NOMO-1 (cell line): ENCODE measurements around the gene ZNF556.

Experiments used
- DNase-seq, 2 experiments: peaks; one replicate each; lab custom pipeline; 2025; ENCODE audit not compliant: unreplicated experiment in 2 of 2; lab: John Stamatoyannopoulos, UW

Gene ZNF556

DNA sequence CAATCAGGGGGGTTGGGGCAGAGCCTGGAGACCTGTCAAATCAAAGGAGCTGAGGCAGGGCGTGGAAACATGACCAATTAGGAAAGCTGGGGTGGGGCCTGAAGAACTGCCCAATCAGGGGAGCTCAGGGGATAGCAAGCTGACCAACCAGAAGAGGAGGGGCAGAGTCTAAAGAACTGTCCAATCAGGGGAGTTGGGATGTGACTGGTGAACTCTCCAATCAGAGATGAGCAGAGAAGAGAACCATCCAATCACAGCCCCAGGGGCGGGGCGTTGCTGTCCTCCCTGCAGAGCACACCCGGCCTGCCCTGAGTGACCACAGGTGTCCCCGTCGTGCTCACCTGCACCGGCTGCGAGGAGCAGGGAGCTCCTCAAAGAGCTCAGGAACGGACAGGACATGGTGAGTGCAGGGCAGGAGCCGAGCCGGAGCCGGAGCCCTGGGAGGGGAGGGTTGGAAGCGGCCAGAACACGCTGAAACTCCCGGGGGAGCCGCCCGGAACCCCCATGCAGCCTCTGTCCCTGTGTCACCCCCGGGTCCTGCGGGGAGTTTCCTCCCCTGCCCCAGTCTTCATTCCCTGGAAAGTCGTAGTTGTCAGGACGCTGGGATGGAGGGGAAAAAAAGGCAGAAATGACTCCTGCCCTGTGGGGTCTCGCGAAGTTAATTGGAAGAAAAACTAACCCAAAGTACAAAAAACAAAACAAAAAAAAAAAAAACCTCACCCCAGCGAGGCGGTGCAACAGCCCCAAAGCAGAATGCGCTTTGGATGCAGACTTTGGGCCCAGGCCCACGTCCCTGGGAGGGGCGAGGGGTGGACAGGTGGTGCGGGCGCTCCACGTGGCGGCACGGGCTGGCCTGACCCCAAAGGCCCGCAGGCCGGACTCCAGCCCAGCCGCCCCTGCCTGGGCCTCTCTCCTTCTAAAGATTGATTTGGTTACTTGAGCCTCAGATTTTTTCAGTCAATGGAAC lies at the start of gene ZNF556:
TSS of gene ZNF556 (plus strand) at position 311 of the 967 bp plus-strand sequence. CDS start at position 398, 87 bp downstream.
- peak in 1 of 2 experiments; percentile 28 for DNase-seq

DNA sequence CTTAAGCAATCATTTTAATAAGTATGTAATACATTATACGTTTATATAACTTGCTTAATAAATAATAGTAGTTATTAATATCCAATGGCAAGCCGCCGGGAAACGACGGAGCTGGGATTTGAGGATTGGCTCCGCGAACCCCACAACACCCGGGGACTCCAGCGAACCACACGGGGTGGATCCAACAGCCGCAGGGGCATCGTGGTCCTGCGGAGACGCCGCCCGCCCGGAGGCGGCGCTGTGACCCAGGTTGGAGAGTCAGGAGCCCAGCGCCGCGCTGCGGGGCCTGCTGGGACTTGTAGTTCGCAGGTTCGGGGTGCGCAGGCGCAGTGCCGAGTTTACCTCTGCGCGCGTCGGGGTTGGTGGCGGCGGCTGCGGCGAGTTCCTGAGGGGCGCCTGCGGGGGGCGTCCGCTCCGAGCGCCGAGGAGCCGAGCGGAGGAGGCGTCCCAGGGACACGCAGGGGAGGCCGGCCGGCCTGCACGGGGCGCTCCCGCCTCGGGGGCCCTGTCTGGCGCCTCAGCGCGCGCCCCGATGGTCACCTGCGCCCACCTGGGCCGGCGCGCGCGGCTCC lies 47.5 kb upstream of the ZNF556 start, which contains the start of gene ZNF554:
TSS of gene ZNF554 (plus strand) at position 329 of the 572 bp plus-strand sequence. CDS start at position 533, 204 bp downstream.
- peak; percentile 88 to 96 for DNase-seq

DNA sequence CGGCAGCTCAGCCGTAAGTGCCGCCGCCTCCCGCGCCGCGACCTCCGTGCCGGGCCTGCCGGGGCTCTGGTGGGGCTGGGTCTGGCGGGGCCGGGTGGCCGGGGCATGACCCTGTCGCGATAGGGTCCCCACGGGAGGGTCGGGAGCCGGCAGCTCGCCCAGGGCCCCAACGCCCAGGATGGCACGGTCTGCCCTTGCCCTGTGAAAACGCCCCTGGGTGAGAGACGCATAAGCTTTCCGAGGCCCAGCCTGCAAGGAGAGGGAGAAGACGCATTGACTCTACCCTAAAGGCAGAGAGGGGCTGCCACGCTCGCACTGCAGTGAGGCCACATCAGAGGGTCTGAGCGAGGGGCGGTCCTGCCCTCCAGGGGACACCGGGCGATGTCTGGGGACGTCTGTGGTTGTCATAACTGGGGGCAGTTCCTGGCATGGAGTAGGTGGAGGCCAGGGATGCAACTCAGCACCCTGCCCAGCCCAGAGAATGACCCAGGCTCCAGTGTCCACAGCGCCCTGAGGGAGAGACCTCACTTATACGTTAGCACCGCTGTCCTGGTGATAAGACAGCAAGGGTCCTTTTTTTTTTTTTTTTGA lies 46.9 kb upstream of the ZNF556 start:
- peak in 1 of 2 experiments; percentile 6 for DNase-seq

DNA sequence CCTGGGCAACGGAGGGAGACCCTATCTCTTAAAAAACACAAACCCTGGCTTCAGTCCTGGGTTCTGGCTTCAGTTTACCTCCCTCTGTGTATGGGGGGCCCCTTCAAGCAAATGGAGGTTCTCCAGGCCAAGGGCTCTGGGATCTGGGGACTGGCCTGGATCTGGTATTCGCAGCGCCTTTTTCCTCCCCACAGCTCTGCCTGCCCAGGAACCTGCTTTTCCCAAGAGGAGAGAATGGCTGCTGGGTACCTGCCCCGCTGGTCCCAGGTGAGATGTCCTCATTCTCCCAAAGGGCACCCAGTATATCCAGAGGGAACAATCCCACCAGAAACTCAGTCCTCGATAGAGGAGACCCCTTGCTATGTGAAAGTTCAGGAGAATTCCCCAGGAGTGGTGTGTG lies 44.3 kb upstream of the ZNF556 start:
- no peak for DNase-seq

DNA sequence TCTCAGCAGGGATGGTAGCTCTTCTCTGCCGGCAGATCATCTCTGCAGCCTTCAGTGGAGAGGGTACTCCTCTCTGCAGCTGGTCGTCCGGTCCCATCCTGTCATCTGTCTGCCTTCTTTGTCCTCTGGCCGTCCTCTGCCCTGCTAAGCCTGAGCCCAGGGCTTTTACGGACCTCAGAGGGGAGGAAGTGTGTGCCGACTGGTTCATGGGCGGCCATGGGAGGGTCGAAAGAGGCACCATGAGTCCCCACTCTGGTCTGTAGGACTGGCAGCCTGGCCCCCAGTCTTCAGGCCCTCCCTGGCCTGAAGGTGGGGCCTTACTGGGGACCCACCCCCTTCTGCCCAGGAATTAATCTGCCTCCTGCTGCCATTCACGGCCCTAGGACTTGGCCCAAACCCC lies 43.5 kb upstream of the ZNF556 start:
- no peak for DNase-seq

DNA sequence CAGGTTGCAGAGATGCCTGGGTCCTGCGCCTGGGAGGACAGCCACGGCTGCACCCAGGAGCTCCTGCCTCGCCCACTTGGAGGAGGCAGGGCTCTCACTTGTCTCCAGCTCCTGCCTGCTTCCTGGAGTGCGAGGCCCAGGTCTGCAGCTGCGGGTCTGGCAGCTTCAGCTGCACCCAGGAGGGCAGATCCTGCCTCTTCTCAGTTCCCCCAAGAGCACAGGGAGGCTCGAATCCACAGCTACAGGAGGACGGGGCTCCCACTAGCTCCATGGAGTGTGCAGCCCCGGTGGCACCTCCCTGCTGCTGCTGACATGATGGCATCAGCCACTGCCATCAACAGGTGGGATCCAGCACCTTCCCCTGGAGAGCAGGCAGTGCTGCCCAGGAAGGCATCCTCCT lies 43.0 kb upstream of the ZNF556 start:
- DNase-seq, result no peak

DNA sequence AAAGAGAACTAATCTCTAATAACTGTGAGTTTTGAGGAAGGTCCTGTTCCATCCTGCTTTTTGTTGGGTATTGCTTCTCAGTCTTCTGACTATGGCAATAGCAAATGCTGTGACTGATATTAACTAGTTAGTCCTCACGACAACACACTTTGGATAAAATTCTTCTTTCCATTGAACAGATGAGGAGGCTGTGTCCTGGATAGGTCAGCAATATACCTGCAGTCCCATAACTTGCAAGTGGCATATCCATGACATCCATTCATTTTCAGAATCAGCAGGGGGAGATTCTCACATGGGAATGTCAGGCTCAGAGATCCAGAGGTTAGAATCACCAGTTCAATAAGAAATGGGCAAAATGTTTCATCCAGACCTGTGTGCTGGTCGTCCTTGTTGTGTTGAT lies 40.1 kb upstream of the ZNF556 start:
- no peak for DNase-seq

DNA sequence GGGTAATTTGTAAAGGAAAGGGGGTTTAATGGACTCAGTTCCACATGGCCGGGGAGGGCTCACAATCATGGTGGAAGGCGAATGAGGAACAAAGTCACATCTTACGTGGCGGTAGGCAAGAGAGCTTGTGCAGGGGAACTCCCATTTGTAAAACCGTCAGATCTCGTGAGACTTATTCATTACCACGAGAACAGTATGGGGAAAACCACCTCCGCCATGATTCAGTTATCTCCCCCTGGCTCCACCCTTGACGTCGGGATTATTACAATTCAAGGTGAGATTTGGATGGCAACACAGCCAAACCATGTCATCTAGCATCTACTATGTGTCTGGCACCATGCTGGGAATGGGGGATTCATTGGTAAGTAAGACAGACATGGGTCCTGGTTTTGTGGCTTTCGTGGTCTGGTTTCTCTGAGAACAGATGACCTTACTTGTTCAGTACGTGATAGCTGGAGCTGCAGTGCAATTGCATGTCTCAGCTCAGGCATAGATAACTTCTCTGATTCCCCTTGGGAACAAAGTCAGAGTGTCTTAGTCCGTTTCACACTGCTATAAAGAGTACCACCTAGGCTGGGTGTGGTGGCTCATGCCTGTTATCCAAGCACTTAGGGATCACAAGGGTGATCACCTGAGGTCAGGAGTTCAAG lies 39.2 kb upstream of the ZNF556 start:
- no peak for DNase-seq

DNA sequence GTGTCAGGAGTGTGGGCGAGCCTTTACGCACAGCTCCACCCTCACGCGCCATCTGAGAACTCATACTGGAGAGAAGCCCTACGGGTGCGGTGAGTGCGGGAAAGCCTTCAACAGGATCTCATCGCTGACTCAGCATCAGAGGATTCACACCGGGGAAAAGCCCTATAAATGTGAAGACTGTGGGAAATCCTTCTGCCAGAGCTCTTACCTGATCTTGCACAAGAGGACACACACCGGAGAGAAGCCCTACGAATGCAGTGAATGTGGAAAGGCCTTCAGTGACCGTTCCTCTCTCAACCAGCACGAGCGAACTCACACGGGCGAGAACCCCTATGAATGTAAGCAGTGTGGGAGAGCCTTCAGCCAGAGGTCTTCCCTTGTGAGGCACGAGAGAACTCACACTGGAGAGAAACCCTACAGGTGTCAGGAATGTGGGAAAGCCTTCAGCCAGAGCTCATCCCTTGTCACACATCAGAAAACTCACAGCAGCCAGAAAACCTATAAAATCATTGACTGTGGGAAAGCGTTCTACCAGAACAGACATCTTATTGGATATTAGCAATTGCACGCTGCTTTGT lies 32.8 kb upstream of the ZNF556 start:
- DNase-seq, result no peak

DNA sequence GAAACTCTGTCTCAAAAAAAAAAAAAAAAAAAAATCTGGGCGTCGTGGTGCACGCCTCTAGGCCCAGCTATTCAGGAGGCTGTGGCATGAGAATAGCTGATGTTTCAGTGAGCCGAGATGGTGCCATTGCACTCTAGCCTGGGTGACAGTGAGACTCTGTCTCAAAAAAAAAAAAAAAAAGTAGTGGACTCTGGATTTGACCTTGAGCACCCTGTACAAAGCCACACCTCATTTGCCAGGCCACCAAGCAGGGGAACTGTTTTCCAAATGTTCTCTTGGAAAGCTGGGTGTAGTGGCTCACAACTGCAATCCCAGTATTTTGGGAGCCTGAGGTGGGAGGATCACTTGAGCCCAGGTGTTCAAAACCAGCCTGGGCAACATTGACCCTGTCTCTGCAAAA lies 29.7 kb upstream of the ZNF556 start:
- DNase-seq, result no peak

DNA sequence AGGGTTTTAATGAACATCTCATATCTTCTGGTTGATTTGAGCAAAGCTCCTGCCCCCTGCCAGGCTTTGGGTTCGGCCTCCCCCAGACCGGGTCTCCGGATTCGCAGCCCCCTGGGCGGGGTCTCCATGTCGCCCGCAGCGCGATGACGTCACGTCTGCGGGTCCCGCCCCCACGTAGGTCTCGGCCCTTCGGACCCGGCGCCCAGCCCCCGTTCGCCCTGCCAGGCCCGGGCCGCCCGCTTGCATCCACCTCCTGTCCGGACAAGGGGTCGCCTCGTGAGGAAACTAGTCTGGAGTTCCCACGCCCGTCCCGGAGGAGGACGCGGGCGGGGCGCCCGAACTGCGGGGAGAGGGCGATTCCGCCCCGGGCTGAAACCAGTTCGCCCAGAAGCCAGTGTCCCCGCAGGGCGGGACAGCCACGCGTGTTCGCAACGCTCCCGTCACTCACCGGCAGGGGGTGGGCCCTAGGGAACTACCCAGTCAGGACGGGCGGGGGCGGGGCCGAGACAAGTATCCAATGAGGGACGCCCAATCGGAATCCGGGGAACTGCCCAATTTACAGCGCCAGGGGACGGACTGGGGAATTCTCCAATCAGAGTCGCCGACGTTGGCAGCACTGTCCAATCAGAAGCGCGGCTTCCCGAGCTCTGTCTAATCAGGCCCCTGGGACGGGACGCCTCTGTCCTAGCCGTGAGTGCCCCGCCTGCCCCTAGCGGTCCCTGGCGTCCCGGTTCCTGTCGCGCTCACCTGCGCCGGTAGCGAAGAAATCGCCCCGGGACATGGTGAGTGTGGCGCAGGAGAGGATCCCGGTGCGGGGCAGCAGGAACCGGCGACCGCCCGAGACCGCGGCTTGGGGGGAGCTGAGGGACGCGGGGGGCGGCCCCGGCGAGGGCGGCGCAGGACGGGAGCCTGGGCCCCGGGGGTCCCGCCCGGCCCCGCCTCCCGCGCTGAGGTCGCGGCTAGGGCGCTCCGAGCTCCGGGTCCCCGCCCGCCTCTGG lies 26.0 kb upstream of the ZNF556 start, which contains the start of gene ZNF555:
TSS of gene ZNF555 (plus strand) at position 682 of the 998 bp plus-strand sequence. CDS start at position 780, 98 bp downstream.
- peak; percentile 93 to 97 for DNase-seq

DNA sequence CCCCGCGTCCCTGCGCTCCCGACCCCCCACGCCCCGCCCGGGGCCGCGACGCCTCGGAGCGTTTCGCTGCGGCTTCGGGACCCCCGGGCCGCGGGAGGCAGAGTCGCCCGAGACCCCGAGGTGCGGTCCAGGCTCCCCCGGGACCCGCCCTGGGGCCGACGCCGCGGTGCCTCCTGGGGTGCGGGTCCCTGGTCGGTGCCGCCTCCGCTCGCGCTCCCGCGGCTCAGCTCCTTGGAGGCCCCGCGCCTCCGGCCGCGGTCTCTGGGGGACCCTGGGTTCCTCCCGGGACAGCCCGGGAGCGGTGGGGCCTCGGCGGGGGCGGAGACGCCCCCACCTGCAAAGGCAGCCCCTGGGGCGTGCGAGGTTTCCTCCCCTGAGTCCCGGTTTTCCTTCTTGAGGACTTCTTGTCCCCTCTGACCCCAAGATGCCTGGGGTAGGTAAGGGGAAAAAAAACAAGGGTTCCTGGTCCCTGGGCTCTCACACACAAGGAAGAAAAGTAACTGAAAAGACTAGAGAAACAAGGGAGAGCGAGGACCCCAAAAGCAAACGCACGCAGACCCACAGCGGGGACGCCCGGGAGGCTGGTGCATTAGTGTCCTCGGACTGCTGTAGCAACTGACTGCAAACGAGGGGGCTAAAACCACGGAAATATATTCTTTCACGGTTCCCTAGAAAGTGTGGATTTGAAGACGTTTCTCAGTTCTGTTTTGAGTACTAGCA lies 25.1 kb upstream of the ZNF556 start:
- DNase-seq, result peak in 1 of 2 experiments; percentile 29

DNA sequence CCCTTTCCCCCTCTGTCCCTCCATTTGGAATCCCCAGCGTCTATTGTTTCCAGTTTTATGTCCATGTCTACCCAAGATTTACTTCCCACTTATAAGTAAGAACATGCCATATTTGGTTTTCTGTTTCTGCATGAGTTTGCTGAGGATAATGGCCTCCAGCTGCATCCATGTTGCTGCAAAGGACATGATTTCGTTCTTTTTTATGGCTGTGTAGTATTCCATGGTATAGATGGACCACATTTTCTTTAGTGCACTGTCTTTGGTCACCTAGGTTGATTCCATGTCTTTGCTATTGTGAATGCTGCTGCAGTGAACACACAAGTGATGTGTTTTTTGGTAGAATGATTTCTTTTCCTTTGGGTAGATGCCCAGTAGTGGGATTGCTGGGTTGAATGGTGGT lies 22.0 kb upstream of the ZNF556 start:
- no peak for DNase-seq

DNA sequence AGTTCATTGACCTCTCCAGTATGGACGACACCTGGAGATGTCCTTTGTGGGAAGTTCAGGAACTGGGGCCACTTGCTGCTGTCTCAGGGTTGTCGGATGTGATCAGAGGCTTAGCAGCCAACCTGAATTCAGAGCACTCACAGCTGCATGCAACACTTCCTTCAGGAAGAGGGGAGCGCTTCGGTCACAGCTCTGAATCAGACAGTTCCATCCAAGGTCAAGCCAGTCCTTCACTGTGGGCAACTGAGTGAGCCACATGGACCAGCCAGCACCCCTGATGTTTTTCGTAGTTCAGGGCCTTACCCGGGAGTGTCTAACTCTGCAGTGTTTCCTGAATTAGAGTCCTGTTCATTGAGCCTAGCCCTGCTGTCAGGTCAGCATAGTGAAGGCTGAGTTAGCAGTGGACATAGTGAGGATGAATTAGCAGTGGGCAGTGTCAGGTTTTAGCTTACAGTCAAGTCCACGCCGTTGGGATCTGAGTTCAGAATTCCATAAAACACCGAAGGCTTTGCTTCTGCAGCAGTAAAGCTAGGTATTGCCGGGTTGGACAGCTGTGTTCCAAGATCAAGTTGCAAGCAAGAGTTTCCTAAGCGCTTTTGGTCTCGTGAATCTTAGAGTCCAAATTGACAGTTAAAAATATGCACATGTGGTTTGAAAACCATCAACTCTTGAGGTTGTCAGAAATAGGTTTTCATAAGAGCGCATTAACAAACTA lies 20.8 kb upstream of the ZNF556 start:
- DNase-seq, result no peak

DNA sequence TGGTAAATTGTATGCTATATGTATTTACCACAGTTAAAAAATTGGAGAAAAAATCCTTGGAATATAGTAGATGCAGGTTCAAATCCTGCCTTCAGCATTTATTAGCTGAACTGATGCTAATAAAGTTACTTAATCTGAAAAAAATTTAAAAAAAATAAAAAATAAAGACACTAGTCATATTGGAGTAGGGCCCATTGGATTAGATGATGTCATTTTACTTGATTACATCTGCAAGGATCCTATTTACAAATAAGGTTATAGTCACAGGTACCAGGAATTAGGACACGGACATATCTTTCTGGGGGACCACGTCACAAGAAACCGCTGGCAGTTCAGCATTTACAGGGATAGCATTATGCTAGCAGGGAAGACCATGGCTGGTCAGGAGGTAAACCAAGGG lies 19.6 kb upstream of the ZNF556 start:
- DNase-seq, result no peak

DNA sequence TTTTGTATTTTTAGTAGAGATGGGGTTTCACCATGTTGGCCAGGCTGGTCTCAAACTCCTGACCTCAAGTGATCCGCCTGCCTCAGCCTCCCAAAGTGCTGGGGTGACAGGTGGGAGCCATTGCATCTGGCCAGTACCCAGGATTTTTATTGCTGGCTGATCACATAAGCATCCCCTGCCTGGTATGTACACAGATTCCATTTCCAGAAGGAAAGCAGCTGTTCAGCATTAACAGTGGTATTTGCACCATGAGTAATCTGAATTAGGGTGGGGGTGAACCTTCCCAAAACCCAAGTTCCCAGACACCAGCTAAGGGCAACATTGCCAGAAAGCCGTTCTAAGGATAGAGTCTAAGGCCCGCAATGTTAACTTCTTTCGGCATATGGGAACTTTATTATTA lies 18.5 kb upstream of the ZNF556 start:
- DNase-seq, result no peak

DNA sequence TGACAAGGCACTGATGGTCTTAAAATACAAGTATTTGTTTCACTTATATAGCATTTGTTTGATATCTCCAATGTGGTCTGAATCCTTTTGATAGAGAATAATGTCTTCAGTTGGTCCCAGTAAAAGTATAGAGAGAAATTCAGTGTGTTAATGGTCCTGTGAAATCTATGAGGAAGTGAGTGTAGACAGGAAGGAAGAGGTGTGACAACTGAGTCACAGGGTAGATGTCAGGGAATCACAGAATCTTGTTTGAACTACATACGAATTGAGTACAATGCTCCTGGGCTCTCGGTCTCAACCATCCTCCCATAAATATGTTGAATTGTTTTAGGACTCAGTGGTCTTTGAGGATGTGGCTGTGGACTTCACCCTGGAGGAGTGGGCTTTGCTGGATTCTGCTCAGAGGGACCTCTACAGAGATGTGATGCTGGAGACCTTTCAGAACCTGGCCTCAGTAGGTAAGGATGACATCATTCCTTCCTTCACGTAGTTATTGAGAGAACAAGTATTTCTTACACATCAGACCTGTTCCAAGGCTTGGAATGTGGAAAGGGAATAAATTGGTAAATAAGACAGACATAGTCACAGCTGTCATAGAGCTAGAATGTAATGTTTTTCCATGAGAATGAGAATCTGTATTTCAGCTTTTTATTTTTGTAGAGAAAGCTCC lies 16.7 kb upstream of the ZNF556 start:
- DNase-seq, result no peak

DNA sequence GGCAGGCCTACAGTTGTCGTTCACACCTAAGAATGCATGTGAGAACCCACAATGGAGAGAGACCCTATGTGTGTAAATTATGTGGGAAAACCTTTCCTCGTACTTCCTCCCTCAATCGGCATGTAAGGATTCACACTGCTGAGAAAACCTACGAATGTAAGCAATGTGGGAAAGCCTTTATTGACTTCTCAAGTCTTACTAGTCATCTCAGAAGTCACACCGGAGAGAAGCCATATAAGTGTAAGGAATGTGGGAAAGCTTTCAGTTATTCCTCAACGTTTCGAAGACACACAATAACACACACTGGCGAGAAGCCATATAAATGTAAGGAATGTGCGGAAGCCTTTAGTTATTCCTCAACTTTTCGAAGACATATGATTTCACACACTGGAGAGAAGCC lies 14.5 kb upstream of the ZNF556 start:
- no peak for DNase-seq
